ENCODE data around the gene NOS1.

NOS1 gene

GRCh38 chr12:117361347-117361751, at the start of gene NOS1:
Gene NOS1, minus strand, starts transcription at chr12:117361626. Its CDS starts 30,557 bp downstream, at chr12:117331069.
- no peak for DNase-seq (ENCODE audit: low read depth)
- TF ChIP-seq, protein P1, sequence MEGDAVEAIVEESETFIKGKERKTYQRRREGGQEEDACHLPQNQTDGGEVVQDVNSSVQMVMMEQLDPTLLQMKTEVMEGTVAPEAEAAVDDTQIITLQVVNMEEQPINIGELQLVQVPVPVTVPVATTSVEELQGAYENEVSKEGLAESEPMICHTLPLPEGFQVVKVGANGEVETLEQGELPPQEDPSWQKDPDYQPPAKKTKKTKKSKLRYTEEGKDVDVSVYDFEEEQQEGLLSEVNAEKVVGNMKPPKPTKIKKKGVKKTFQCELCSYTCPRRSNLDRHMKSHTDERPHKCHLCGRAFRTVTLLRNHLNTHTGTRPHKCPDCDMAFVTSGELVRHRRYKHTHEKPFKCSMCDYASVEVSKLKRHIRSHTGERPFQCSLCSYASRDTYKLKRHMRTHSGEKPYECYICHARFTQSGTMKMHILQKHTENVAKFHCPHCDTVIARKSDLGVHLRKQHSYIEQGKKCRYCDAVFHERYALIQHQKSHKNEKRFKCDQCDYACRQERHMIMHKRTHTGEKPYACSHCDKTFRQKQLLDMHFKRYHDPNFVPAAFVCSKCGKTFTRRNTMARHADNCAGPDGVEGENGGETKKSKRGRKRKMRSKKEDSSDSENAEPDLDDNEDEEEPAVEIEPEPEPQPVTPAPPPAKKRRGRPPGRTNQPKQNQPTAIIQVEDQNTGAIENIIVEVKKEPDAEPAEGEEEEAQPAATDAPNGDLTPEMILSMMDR (conservative IDR thresholded peaks at IDR 0.05; ENCODE audit: low read depth, low read length): no peak
- H3K4me3 ChIP-seq (ENCODE audit: low read depth, low read length): no peak within 1 kb of the TSS

- TF ChIP-seq, protein P1 (conservative IDR thresholded peaks at IDR 0.05; ENCODE audit: low read depth, low read length): no peak
- no peak for DNase-seq (ENCODE audit: low read depth)
- H3K4me3 ChIP-seq (ENCODE audit: low read depth, low read length): no peak overlapping the region
Observed at GRCh38 chr12:117409286-117409685, 47.9 kb upstream of the NOS1 start.

DNA sequence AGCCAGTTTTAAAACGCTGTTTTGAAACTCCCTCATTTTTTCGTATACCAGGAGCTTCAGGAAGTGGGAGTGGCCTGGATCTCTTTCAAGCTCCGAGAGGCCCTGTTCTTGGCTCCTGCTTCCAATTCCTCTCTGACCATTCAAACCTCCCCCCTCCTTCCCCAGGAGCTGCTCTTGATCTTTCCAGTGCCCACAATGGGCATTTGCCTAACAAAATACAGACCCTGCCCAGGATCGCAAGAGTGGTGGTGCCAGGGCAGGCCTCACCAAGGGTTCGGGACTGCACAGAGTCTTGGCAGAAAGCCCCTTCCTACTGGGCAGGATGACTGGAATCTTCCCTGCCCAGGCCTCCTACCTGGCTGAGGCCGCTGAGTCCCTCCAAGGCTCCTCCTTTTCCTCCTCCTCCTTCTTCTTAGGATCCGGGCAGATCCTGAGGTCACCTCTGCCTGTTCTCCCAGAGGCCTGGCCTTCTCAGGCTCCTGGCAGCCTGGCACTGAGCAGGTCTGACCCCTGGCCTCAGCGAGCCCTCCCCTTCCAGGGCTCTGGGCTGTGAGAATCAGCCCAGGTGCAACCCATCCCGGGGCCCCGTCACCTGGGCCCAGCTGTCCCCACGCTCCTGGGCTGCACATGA, 46.9 kb upstream of the NOS1 start:
- TF ChIP-seq, protein P1 (conservative IDR thresholded peaks at IDR 0.05; ENCODE audit: low read depth, low read length): no peak
- DNase-seq (ENCODE audit: low read depth): peak; percentile 10
- H3K4me3 ChIP-seq (ENCODE audit: low read depth, low read length): no peak overlapping the region

- TF ChIP-seq, protein P1 (conservative IDR thresholded peaks at IDR 0.05; ENCODE audit: low read depth, low read length): no peak
- no peak overlapping the region for H3K4me3 ChIP-seq (ENCODE audit: low read depth, low read length)
- DNase-seq (ENCODE audit: low read depth): no peak
Observed at GRCh38 chr12:117404940-117405339, 43.5 kb upstream of the NOS1 start.

- H3K4me3 ChIP-seq (ENCODE audit: low read depth, low read length): no peak overlapping the region
- TF ChIP-seq, protein P1 (conservative IDR thresholded peaks at IDR 0.05; ENCODE audit: low read depth, low read length): no peak
- no peak for DNase-seq (ENCODE audit: low read depth)
Observed at GRCh38 chr12:117404203-117404853, 42.9 kb upstream of the NOS1 start.

DNA sequence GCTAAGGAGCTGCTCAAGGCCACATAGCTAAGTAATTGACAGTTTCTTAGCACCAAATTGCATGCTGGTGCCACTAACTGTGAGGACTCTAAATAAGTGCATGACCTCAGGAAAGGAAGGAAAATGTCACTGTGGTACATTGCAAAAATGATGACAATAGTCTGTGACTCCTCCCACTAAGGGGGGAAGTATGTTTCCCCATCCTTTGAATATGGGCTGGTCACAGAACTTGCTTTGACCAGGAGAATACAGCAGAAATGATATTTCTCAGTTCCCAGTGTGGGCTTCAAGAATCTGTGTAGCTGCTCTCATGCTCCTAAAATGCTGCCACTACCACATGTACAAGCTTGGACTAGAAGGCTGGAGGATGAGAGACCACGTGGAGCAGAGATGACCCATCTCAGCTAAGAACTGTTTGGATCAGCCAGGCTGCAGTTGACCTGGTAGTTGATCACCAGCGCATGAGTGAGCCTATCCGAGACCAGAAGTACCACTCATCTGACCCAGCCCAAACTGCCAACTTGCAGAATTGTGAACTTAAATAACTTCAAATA, 42.2 kb upstream of the NOS1 start:
- H3K4me3 ChIP-seq (ENCODE audit: low read depth, low read length): no peak overlapping the region
- no peak for DNase-seq (ENCODE audit: low read depth)
- TF ChIP-seq, protein P1 (conservative IDR thresholded peaks at IDR 0.05; ENCODE audit: low read depth, low read length): no peak

Measured in choroid plexus epithelial cell (primary cell).